Regular cardiac myocyte (primary cell): Measurements from ENCODE around the gene ACSS2. TPM values are rescaled to one million over a fixed set of nuclear protein-coding genes. Genes with fewer than 3 reads are reported as not detected.

Source experiments
- total RNA-seq: library from RNA; depleted of rRNA; stranded (reverse); fragments of >200 nt; gene quantifications from 2 replicates; pipeline ENCODE4 v1.2.3, GENCODE V29; 2014

The ACSS2 gene
- total RNA-seq: 28.2 and 45.4 TPM in 2 replicates

DNA sequence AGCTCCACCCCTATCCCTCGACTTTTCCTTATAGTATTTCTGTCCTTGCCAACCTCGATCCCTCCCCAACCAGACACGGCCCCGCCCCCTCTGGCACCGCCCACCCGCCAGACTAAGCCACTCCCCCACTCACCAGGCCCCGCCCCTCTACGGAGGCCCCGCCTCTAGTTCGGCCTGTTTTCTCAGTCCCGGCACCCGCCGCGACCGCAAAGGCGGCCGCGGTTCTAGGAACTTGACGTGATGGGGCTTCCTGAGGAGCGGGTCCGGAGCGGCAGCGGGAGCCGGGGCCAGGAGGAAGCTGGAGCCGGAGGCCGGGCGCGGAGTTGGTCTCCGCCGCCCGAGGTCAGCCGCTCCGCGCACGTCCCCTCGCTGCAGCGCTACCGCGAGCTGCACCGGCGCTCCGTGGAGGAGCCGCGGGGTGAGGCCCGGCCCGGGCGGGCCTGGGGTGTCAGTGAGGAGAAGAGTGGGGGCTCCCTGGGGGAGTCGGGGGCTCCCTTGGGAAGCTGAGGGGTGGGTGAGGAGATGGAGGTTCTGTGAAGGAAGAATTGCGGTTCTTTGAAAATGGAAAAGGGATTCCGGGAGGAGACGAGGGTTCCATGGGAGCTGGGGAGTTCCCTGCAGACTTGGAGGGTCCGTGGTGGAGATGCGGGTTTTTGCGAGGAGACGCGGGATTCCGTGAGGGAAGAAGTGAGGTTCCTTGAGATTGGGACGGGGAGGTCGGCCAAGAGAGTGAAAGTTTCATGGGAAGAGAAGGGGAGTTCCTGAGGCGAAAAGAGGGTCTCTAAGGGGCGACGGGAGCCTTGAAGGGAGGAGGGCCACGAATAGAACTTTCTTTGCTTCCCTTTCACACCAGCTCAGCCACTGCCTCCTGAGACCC lies at the start of gene ACSS2:
ACSS2 (plus strand) TSS at position 207 of the 877 bp plus-strand sequence; CDS start at position 241, 34 bp downstream.

DNA sequence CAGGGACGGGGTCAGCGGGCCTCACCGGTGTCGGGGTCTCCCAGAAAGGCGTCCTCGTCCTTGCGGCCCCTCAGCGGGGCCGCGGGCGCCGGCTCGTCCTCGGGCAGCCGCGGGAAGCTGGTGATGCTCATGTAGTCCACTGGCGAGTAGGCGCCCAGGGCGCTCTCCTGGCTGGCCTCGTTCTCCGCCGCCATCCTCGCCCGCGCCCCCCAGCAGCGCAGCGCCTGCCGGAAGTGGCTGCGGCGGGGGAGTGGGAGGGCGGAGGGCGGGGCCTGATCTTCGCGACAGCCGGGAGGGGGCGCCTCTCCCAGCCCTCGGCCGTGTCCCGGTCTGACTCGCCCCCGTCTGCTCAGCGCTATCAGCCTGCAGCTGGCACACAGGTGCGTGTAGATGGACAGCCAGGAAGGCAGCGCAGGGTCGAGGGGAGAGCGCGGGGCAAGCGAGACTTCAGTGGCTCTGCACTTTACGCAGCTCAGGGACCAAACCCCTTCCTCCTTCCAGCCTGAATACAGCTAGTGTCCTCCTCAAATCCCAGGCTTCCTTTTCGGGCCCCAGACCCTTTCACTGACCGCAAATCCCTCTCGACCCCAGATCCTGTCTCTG lies 3.7 kb upstream of the ACSS2 start, which contains the start of gene GGT7:
GGT7 (minus strand) TSS at position 235 of the 603 bp plus-strand sequence; CDS start at position 194, 41 bp downstream.

GRCh38 chr20:34955231-34956040 lies 79.0 kb downstream of the ACSS2 start, which contains the start of the genes GSS and MYH7B:
Gene GSS, minus strand, starts transcription at chr20:34955806. Its CDS starts 3,954 bp downstream, at chr20:34951852.
Gene MYH7B, plus strand, starts transcription at chr20:34955868. Its CDS starts 22,138 bp downstream, at chr20:34978006.

Other genes with a start within 250 kb of the ACSS2 start
- 6.2 and 7.1 TPM in 2 replicates for gene PIGU, start 199.5 kb upstream of the ACSS2 start, total RNA-seq
- 1.2 and 1.7 TPM in 2 replicates for gene TP53INP2, start 172.3 kb upstream of the ACSS2 start, total RNA-seq
- gene NCOA6, start 51.0 kb upstream of the ACSS2 start, total RNA-seq: 4.0 and 6.5 TPM in 2 replicates
- 10.0 and 15.8 TPM in 2 replicates for gene GGT7, start 3.8 kb upstream of the ACSS2 start, total RNA-seq
- 68.2 and 86.5 TPM in 2 replicates for gene GSS, start 79.2 kb downstream of the ACSS2 start, total RNA-seq
- gene MYH7B, start 79.3 kb downstream of the ACSS2 start, total RNA-seq: under 0.01 TPM in 1 of 2 replicates, not detected in the other
- 82.3 and 120 TPM in 2 replicates for gene TRPC4AP, start 216.2 kb downstream of the ACSS2 start, total RNA-seq